Activated CD8-positive, alpha-beta memory T cell treated with anti-CD3 and anti-CD28 coated beads for 4 hours (primary cell): ENCODE data around the gene GRB14.

Experiments used
- DNase-seq, 2 donors: peaks; one replicate each; pipeline ENCODE4 v3.0.0-alpha.2; 2020; ENCODE audit warnings: low read depth in 2 of 2

The GRB14 gene

GRCh38 chr2:164613321-164613982 lies 7.8 kb downstream of the GRB14 start:
- no peak for DNase-seq

- DNase-seq, result no peak
These were observed 11.5 kb downstream of the GRB14 start for GRCh38 chr2:164609790-164610189.

- DNase-seq, result no peak
These were observed 14.7 kb downstream of the GRB14 start for GRCh38 chr2:164606557-164606956.

- no peak for DNase-seq
These were observed 16.0 kb downstream of the GRB14 start for GRCh38 chr2:164605295-164605694.

GRCh38 chr2:164600763-164601162 lies 20.5 kb downstream of the GRB14 start:
- DNase-seq, result no peak

GRCh38 chr2:164599954-164600589 lies 21.2 kb downstream of the GRB14 start:
- DNase-seq, result no peak

- DNase-seq, result no peak
These were observed 23.3 kb downstream of the GRB14 start for GRCh38 chr2:164597983-164598382.

- DNase-seq, result no peak
These were observed 26.3 kb downstream of the GRB14 start for GRCh38 chr2:164595031-164595430.

GRCh38 chr2:164593959-164594358 lies 27.3 kb downstream of the GRB14 start:
- no peak for DNase-seq

- no peak for DNase-seq
These were observed 27.7 kb downstream of the GRB14 start for GRCh38 chr2:164593541-164593940.

GRCh38 chr2:164589522-164589921 lies 31.8 kb downstream of the GRB14 start:
- DNase-seq, result no peak

- DNase-seq, result no peak
These were observed 40.2 kb downstream of the GRB14 start for GRCh38 chr2:164581050-164581449.

- DNase-seq, result no peak
These were observed 46.4 kb downstream of the GRB14 start for GRCh38 chr2:164574931-164575330.

- no peak for DNase-seq
These were observed 50.8 kb downstream of the GRB14 start for GRCh38 chr2:164570475-164570874.

- no peak for DNase-seq
These were observed 51.9 kb downstream of the GRB14 start for GRCh38 chr2:164569378-164569777.

GRCh38 chr2:164568317-164568716 lies 53.0 kb downstream of the GRB14 start:
- no peak for DNase-seq

- no peak for DNase-seq
These were observed 53.8 kb downstream of the GRB14 start for GRCh38 chr2:164567335-164567989.

- DNase-seq, result no peak
These were observed 55.9 kb downstream of the GRB14 start for GRCh38 chr2:164565359-164565758.

- no peak for DNase-seq
These were observed 58.6 kb downstream of the GRB14 start for GRCh38 chr2:164562666-164563065.

- no peak for DNase-seq
These were observed 59.3 kb downstream of the GRB14 start for GRCh38 chr2:164561991-164562390.

- no peak for DNase-seq
These were observed 59.9 kb downstream of the GRB14 start for GRCh38 chr2:164561416-164561815.

- no peak for DNase-seq
These were observed 60.4 kb downstream of the GRB14 start for GRCh38 chr2:164560902-164561301.

GRCh38 chr2:164560181-164560792 lies 61.0 kb downstream of the GRB14 start:
- DNase-seq, result no peak
